GM10266 (cell line): ENCODE data around the gene TEX11.
"Not testable (repeated sequence)": the region's sequence is repeated elsewhere in the genome, so short reads cannot be mapped to it uniquely, and the experiment has no call there.

Source experiments
- DNase-seq: peaks from one replicate; pipeline ENCODE4 v3.0.0; 2012; ENCODE audit errors: extremely low spot score
- CTCF ChIP-seq: IDR thresholded peaks from 2 replicates; pipeline ENCODE4 v1.5.1; 2012; ENCODE audit warnings: mild to moderate bottlenecking, low read depth; ENCODE audit not compliant: control insufficient read depth, insufficient read depth; ENCODE audit errors: missing control alignments

The TEX11 gene

GRCh38 chrX:70808942-70809940, 99.3 kb downstream of the TEX11 start:
- no peak for DNase-seq
- no peak for TF ChIP-seq CTCF

GRCh38 chrX:70806081-70806480, 102.4 kb downstream of the TEX11 start:
- TF ChIP-seq CTCF: no peak

GRCh38 chrX:70796742-70797141, 111.8 kb downstream of the TEX11 start:
- not testable (repeated sequence) for DNase-seq

More at GRCh38 chrX:70806081-70806480, 102.4 kb downstream of the TEX11 start:
- DNase-seq: no peak

- TF ChIP-seq CTCF: no peak
- no peak for DNase-seq
Observed at GRCh38 chrX:70774223-70774622, 134.3 kb downstream of the TEX11 start.

GRCh38 chrX:70769659-70770227, 138.8 kb downstream of the TEX11 start:
- DNase-seq: peak; percentile 4
- no peak for TF ChIP-seq CTCF

GRCh38 chrX:70762285-70762684, 146.2 kb downstream of the TEX11 start:
- TF ChIP-seq CTCF: no peak
- DNase-seq: no peak

GRCh38 chrX:70755850-70756249, 152.7 kb downstream of the TEX11 start:
- DNase-seq: no peak
- TF ChIP-seq CTCF: no peak
